Lung (tissue), 12 donors: ENCODE measurements around the gene BNC1. TPM values are rescaled to one million over a fixed set of nuclear protein-coding genes. Genes with fewer than 3 reads are reported as not detected.

Experiments used
- ATAC-seq: fragments of 200-7000 bp; cut with Tn5 transposase; one replicate; pipeline ENCODE4 v1.9.1; 2020; ENCODE audit warnings: moderate number of reproducible peaks; ENCODE audit not compliant: insufficient read depth, low FRiP score
- DNase-seq, 3 donors: peaks; one replicate each; pipeline ENCODE4 v3.0.0-alpha.2; 2013 to 2017
- H3K27ac ChIP-seq, 2 donors: one replicate each; pipeline ENCODE4 v1.5.1; 2013; ENCODE audit warnings: mild to moderate bottlenecking in 2 of 2, moderate library complexity in 2 of 2, control low read depth in 1 of 2, inconsistent platforms in 1 of 2, low read depth in 1 of 2, low read length in 1 of 2
- H3K27me3 ChIP-seq, 3 donors: one replicate each; pipeline ENCODE4 v1.5.1; 2013; ENCODE audit warnings: low read length in 2 of 3; ENCODE audit not compliant: control insufficient read depth in 3 of 3, insufficient read depth in 3 of 3
- H3K36me3 ChIP-seq, 4 donors: one replicate each; pipeline ENCODE4 v1.5.1; 2013; ENCODE audit warnings: low read length in 4 of 4, mild to moderate bottlenecking in 1 of 4, moderate library complexity in 1 of 4; ENCODE audit not compliant: control insufficient read depth in 4 of 4, insufficient read depth in 4 of 4
- H3K4me1 ChIP-seq, 5 donors: one replicate each; pipeline ENCODE4 v1.5.1; 2013; ENCODE audit warnings: low read length in 5 of 5, mild to moderate bottlenecking in 2 of 5, moderate library complexity in 1 of 5; ENCODE audit not compliant: control insufficient read depth in 5 of 5, insufficient read depth in 5 of 5
- H3K4me3 ChIP-seq: one replicate; pipeline ENCODE4 v1.5.1; 2013; ENCODE audit warnings: mild to moderate bottlenecking, control low read depth, moderate library complexity
- H3K9ac ChIP-seq, 2 donors: one replicate each; pipeline ENCODE4 v1.5.1; 2013; ENCODE audit warnings: low read length in 2 of 2, control low read depth in 1 of 2; ENCODE audit not compliant: insufficient read depth in 1 of 2
- H3K9me3 ChIP-seq, 4 donors: one replicate each; pipeline ENCODE4 v1.5.1; 2013; ENCODE audit warnings: low read length in 3 of 4, mild to moderate bottlenecking in 1 of 4, moderate library complexity in 1 of 4; ENCODE audit not compliant: control insufficient read depth in 4 of 4, insufficient read depth in 3 of 4
- CTCF ChIP-seq: IDR thresholded peaks from 2 replicates; pipeline ENCODE4 v1.5.1; 2012; ENCODE audit warnings: mild to moderate bottlenecking; ENCODE audit errors: control extremely low read depth, extremely low read depth
- WGBS, 2 donors: extraction: QIAGEN DNeasy Blood & Tissue Kit; methylation state at CpG; one replicate each; pipeline ENCODE4 v1.1.7; 2013; 5-methylcytosine and 5-hydroxymethylcytosine counted together
- polyA plus RNA-seq, 2 donors: library from polyadenylated mRNA; stranded (reverse); fragments of 200-250 nt; gene quantifications; one replicate each; pipeline ENCODE4 v1.2.1, GENCODE V29; 2013
- total RNA-seq, 2 donors: library from RNA; depleted of rRNA in 1 of 2; stranded (reverse); fragments of >200 nt in 1 of 2; gene quantifications; one replicate each; pipeline ENCODE4 v1.2.1, GENCODE V29; 2014 to 2021
- donor health status: control.
- donor health status: control.
- donor health status: Bipolar disorder and iron deficiency.
- donor health status: healthy.
- donor health status: DM: yes; HTN: yes; CAD: no.

The BNC1 gene
- total and polyA plus RNA-seq, 4 donors, result 0.23 to 0.93 (median 0.32) TPM

- WGBS, 2 donors, result 67 to 80% methylated on average over 1 of the region's 1 CpG
- H3K4me1 ChIP-seq, result no peaks in the 10 kb centered on the region
- H3K27me3 ChIP-seq, result peaks cover 0 to 14% (median 10%) of the 10 kb centered on the region in 3 donors
- H3K27ac ChIP-seq, result no peak overlapping the region
- H3K36me3 ChIP-seq, result no peaks in the 10 kb centered on the region
- H3K9me3 ChIP-seq, result peaks cover 0 to 2% (median 0%) of the 10 kb centered on the region in 4 donors
- TF ChIP-seq CTCF, result no peak
- DNase-seq (no peak), ATAC-seq (no peak)
- no peak overlapping the region for H3K9ac ChIP-seq
- H3K4me3 ChIP-seq, result no peak overlapping the region
Measured at GRCh38 chr15:83293201-83293600, 8.7 kb upstream of the BNC1 start.

- no peaks in the 10 kb centered on the region for H3K4me1 ChIP-seq
- no peak overlapping the region for H3K4me3 ChIP-seq
- WGBS, 2 donors, result 51 to 68% methylated on average over 5 of the region's 5 CpGs
- TF ChIP-seq CTCF, result no peak
- DNase-seq (no peak), ATAC-seq (no peak)
- H3K27ac ChIP-seq, result no peak overlapping the region
- no peak overlapping the region for H3K9ac ChIP-seq
- H3K9me3 ChIP-seq, result peaks cover 0 to 2% (median 0%) of the 10 kb centered on the region in 4 donors
- H3K27me3 ChIP-seq, result peaks cover 0 to 20% (median 16%) of the 10 kb centered on the region in 3 donors
- no peaks in the 10 kb centered on the region for H3K36me3 ChIP-seq
Measured at GRCh38 chr15:83292317-83292716, 7.9 kb upstream of the BNC1 start.

- H3K9me3 ChIP-seq, result peaks cover 0 to 2% (median 0%) of the 10 kb centered on the region in 4 donors
- H3K4me1 ChIP-seq, result peaks cover 0 to under 1% (median 0%) of the 10 kb centered on the region in 5 donors
- ATAC-seq (no peak), DNase-seq (no peak)
- H3K27ac ChIP-seq, result no peak overlapping the region
- H3K36me3 ChIP-seq, result no peaks in the 10 kb centered on the region
- peaks cover 0 to 38% (median 34%) of the 10 kb centered on the region in 3 donors for H3K27me3 ChIP-seq
- H3K9ac ChIP-seq, result no peak overlapping the region
- TF ChIP-seq CTCF, result no peak
- H3K4me3 ChIP-seq, result no peak overlapping the region
- 80 to 86% methylated on average over 4 of the region's 4 CpGs for WGBS, 2 donors
Measured at GRCh38 chr15:83290236-83290635, 5.8 kb upstream of the BNC1 start.

GRCh38 chr15:83289160-83289559, 4.7 kb upstream of the BNC1 start:
- Histone ChIP-seq H3K27ac (no peak overlapping the region), H3K4me1 (peaks cover 0 to 6% (median 0%) of the 10 kb centered on the region in 5 donors), H3K27me3 (peaks cover 0 to 43% (median 39%) of the 10 kb centered on the region in 3 donors), H3K36me3 (no peaks in the 10 kb centered on the region), H3K9me3 (no peaks in the 10 kb centered on the region), H3K4me3 (no peak overlapping the region), H3K9ac (no peak overlapping the region)
- DNase-seq, result no peak
- TF ChIP-seq CTCF, result no peak
- ATAC-seq, result no peak
- WGBS, 2 donors, result 75 to 90% methylated on average over 1 of the region's 1 CpG
